IMR-90 (cell line): Measurements from ENCODE around the gene SLC26A8. TPM values are rescaled to one million over a fixed set of nuclear protein-coding genes. Genes with fewer than 3 reads are reported as not detected.

Source experiments
- ATAC-seq: fragments of 200-7000 bp; cut with Tn5 transposase; 2 replicates; pipeline ENCODE4 v1.9.1; 2020; ENCODE audit warnings: low read depth, mild to moderate bottlenecking, moderate library complexity
- BruUV-seq: library from RNA; stranded (reverse); fragments of 400-500 nt; replicated peaks from 2 replicates; lab custom pipeline; 2021; lab: Mats Ljungman, UMichigan
- CTCF ChIA-PET: fragments of 300-600 bp; formaldehyde crosslinking; extraction: SDS; loops from one replicate; lab custom pipeline; 2021; ENCODE audit warnings: antibody characterized with exemption; lab: Yijun Ruan, JAX
- POLR2A ChIA-PET: fragments of 300-600 bp; sonication (Branson Sonifier 250); formaldehyde crosslinking; loops from one replicate; lab custom pipeline; 2022; ENCODE audit warnings: antibody characterized with exemption; ENCODE audit not compliant: unreplicated experiment; lab: Charles Lee
- DNase-seq: peaks from one replicate; pipeline ENCODE4 v3.0.0; 2013
- H2AFZ ChIP-seq: replicated peaks from 2 replicates; pipeline ENCODE3; 2013; ENCODE audit warnings: low read length, mild to moderate bottlenecking; ENCODE audit not compliant: poor library complexity
- H2AK5ac ChIP-seq: 2 replicates; pipeline ENCODE4 v1.6.1; 2013; ENCODE audit warnings: low read depth, low read length, inconsistent platforms
- H2AK9ac ChIP-seq: replicated peaks from 2 replicates; pipeline ENCODE3; 2013; ENCODE audit warnings: mild to moderate bottlenecking, low read depth, low read length, moderate library complexity; ENCODE audit not compliant: poor library complexity
- H2BK120ac ChIP-seq: 2 replicates; pipeline ENCODE4 v1.6.1; 2013; ENCODE audit warnings: low read depth, low read length, inconsistent platforms
- H2BK15ac ChIP-seq: 3 replicates; pipeline ENCODE4 v1.6.1; 2013; ENCODE audit warnings: low read depth, low read length, inconsistent platforms
- H2BK20ac ChIP-seq: 2 replicates; pipeline ENCODE4 v1.6.1; 2013; ENCODE audit warnings: low read depth, mild to moderate bottlenecking, inconsistent platforms, low read length, moderate library complexity
- H2BK5ac ChIP-seq: 2 replicates; pipeline ENCODE4 v1.6.1; 2013; ENCODE audit warnings: mild to moderate bottlenecking, low read depth, low read length, inconsistent platforms; ENCODE audit not compliant: poor library complexity, severe bottlenecking
- H3K14ac ChIP-seq: replicated peaks from 2 replicates; pipeline ENCODE4 v1.6.1; 2013; ENCODE audit warnings: low read depth, low read length, inconsistent platforms
- H3K18ac ChIP-seq: 2 replicates; pipeline ENCODE4 v1.6.1; 2013; ENCODE audit warnings: low read depth, low read length, control low read depth
- H3K23ac ChIP-seq: 2 replicates; pipeline ENCODE4 v1.6.1; 2013; ENCODE audit warnings: low read depth, low read length, inconsistent platforms
- H3K27ac ChIP-seq: 2 replicates; pipeline ENCODE4 v1.5.1; 2013; ENCODE audit warnings: mild to moderate bottlenecking, control low read depth, low read length; ENCODE audit not compliant: insufficient read depth
- H3K27me3 ChIP-seq: 2 replicates; pipeline ENCODE4 v1.6.1; 2013; ENCODE audit warnings: low read length; ENCODE audit not compliant: control insufficient read depth, insufficient read depth
- H3K36me3 ChIP-seq: 2 replicates; pipeline ENCODE4 v1.6.1; 2013; ENCODE audit warnings: low read length, mixed read lengths; ENCODE audit not compliant: control insufficient read depth, insufficient read depth
- H3K4ac ChIP-seq: 2 replicates; pipeline ENCODE4 v1.6.1; 2013; ENCODE audit warnings: low read depth, low read length, inconsistent platforms
- H3K4me1 ChIP-seq: 2 replicates; pipeline ENCODE4 v1.6.1; 2013; ENCODE audit warnings: low read length, mixed read lengths; ENCODE audit not compliant: control insufficient read depth, insufficient read depth
- H3K4me2 ChIP-seq: 2 replicates; pipeline ENCODE4 v1.6.1; 2013; ENCODE audit warnings: low read depth, mild to moderate bottlenecking, control low read depth, low read length, moderate library complexity
- H3K4me3 ChIP-seq: 2 replicates; pipeline ENCODE4 v1.5.1; 2013; ENCODE audit warnings: low read depth, mild to moderate bottlenecking, control low read depth, low read length, moderate library complexity; ENCODE audit not compliant: insufficient read depth
- H3K56ac ChIP-seq: 2 replicates; pipeline ENCODE4 v1.6.1; 2013; ENCODE audit warnings: low read length, inconsistent platforms; ENCODE audit not compliant: insufficient read depth; ENCODE audit errors: extremely low read depth
- H3K79me1 ChIP-seq, 2 experiments: 2 replicates each; pipeline ENCODE4 v1.6.1; 2013; ENCODE audit warnings: low read length in 2 of 2, inconsistent platforms in 1 of 2, low read depth in 1 of 2
- H3K9ac ChIP-seq: 2 replicates; pipeline ENCODE4 v1.6.1; 2013; ENCODE audit warnings: low read depth, low read length, control low read depth
- H3K9me1 ChIP-seq: 2 replicates; pipeline ENCODE4 v1.6.1; 2013; ENCODE audit warnings: low read length, inconsistent platforms; ENCODE audit not compliant: insufficient read depth
- H3K9me3 ChIP-seq: 2 replicates; pipeline ENCODE4 v1.6.1; 2013; ENCODE audit warnings: low read length; ENCODE audit not compliant: control insufficient read depth, insufficient read depth
- H4K20me1 ChIP-seq: 2 replicates; pipeline ENCODE4 v1.6.1; 2013; ENCODE audit warnings: low read length, inconsistent platforms; ENCODE audit not compliant: insufficient read depth
- H4K5ac ChIP-seq: 2 replicates; pipeline ENCODE4 v1.6.1; 2013; ENCODE audit warnings: mild to moderate bottlenecking, low read depth, low read length, control low read depth
- H4K8ac ChIP-seq, 2 experiments: 2 replicates each; pipeline ENCODE4 v1.6.1; 2013; ENCODE audit warnings: low read depth in 2 of 2, low read length in 2 of 2, control low read depth in 1 of 2, inconsistent platforms in 1 of 2
- H4K91ac ChIP-seq: 2 replicates; pipeline ENCODE4 v1.6.1; 2013; ENCODE audit warnings: low read depth, low read length, inconsistent platforms; ENCODE audit not compliant: insufficient read depth
- BHLHE40 ChIP-seq: fragments of 150-350 bp; IDR thresholded peaks from 2 replicates; pipeline ENCODE4 v1.6.1; 2016; ENCODE audit warnings: mild to moderate bottlenecking, low read depth, low read length
- CHD1 ChIP-seq: IDR thresholded peaks from 2 replicates; pipeline ENCODE4 v1.6.1; 2012; ENCODE audit warnings: low read depth, low read length, improper control_type of control experiment
- MAFK ChIP-seq: IDR thresholded peaks from 2 replicates; pipeline ENCODE4 v1.6.1; 2012; ENCODE audit warnings: low read depth, low read length, improper control_type of control experiment
- MXI1 ChIP-seq: IDR thresholded peaks from 2 replicates; pipeline ENCODE4 v1.6.1; 2012; ENCODE audit warnings: low read depth, mild to moderate bottlenecking, low read length, moderate library complexity, borderline replicate concordance
- RAD21 ChIP-seq: IDR thresholded peaks from 2 replicates; pipeline ENCODE4 v1.6.1; 2012; ENCODE audit warnings: low read length, improper control_type of control experiment
- RFX5 ChIP-seq: IDR thresholded peaks from 2 replicates; pipeline ENCODE4 v1.8.0; 2012; ENCODE audit warnings: low read depth, mild to moderate bottlenecking, low read length, moderate library complexity
- USF2 ChIP-seq: fragments of 150-350 bp; IDR thresholded peaks from 2 replicates; pipeline ENCODE4 v1.6.1; 2017; ENCODE audit warnings: mild to moderate bottlenecking, antibody characterized with exemption, low read length, low read depth
- WGBS, 2 experiments: methylation state at CpG; one replicate each; pipeline versions ENCODE4 v1.1.5 to v1.1.7; 2013; ENCODE audit warnings: missing lambda C conversion rate in 2 of 2; ENCODE audit not compliant: insufficient read length in 1 of 2; ENCODE audit errors: extremely low coverage in 2 of 2; 5-methylcytosine and 5-hydroxymethylcytosine counted together
- dilution Hi-C: fragments of 300-500 bp; cut with HindIII; formaldehyde crosslinking; loops from one replicate; pipeline ENCODE4 v1.14.3; 2018; ENCODE audit warnings: low sequenced_read_pairs; ENCODE audit not compliant: unreplicated experiment
- in situ Hi-C: fragments of 300-500 bp; cut with MboI; formaldehyde crosslinking; loops from 3 replicates; pipeline ENCODE4 v1.14.3; 2019; ENCODE audit warnings: low sequenced_read_pairs, inconsistent platforms, mixed read lengths
- intact Hi-C: fragments of 100-400 bp; cut with micrococcal nuclease; formaldehyde crosslinking; loops from 2 replicates; pipeline ENCODE4 v1.10.0; 2022
- polyA plus RNA-seq, 3 experiments: library from polyadenylated mRNA; depleted of rRNA; stranded (reverse); fragments of >200 nt; gene quantifications; 2 replicates each; pipeline ENCODE4 v1.2.3, GENCODE V29; 2012; ENCODE audit warnings: low replicate concordance in 1 of 3
- total RNA-seq: library from RNA; depleted of rRNA; stranded (reverse); fragments of >200 nt; gene quantifications from 2 replicates; pipeline ENCODE4 v1.2.3, GENCODE V29; 2012

SLC26A8 gene
- total and polyA plus RNA-seq, 2 of the 4 experiments (the other 2 are of a cell fraction) = 0.07 TPM; not detected in 1

GRCh38 chr6:35897486-35897885 lies 127.0 kb downstream of the SLC26A8 start:
- no peak overlapping the region for H2BK20ac ChIP-seq
- H3K14ac ChIP-seq = no peak overlapping the region
- no peaks in the 10 kb centered on the region; the same call in 1 of the 2 replicates for H3K36me3 ChIP-seq
- H2AK9ac ChIP-seq = no peak overlapping the region
- no peak overlapping the region for H4K8ac ChIP-seq
- no peak overlapping the region for H2AK5ac ChIP-seq
- H4K20me1 ChIP-seq = peaks cover 18% of the 10 kb centered on the region; the same call in 1 of the 2 replicates
- no CpG with 5 or more reads among the region's 4 CpGs for WGBS, 2 experiments
- no peaks in the 10 kb centered on the region for H3K27me3 ChIP-seq
- H3K4me2 ChIP-seq = no peak overlapping the region
- no peak overlapping the region for H2BK15ac ChIP-seq
- H4K91ac ChIP-seq = no peak overlapping the region
- H3K9me3 ChIP-seq = no peaks in the 10 kb centered on the region
- no peak overlapping the region for H3K27ac ChIP-seq
- CTCF ChIA-PET = interaction anchor here (0.6 kb wide), 1 partner anchor 11 kb away, joined by 3 read pairs; no protein-coding TSS in a partner anchor
- DNase-seq (no peak), ATAC-seq (no peak)
- no peak overlapping the region for H3K23ac ChIP-seq
- H3K4ac ChIP-seq = no peak overlapping the region
- POLR2A ChIA-PET = no interaction called here
- no peak overlapping the region for H2BK120ac ChIP-seq
- TF ChIP-seq BHLHE40 = no peak
- TF ChIP-seq MXI1 = no peak
- TF ChIP-seq RFX5 = no peak
- no peak for TF ChIP-seq CHD1
- TF ChIP-seq RAD21 = no peak
- no peak for TF ChIP-seq MAFK
- TF ChIP-seq USF2 = no peak
- no peaks in the 10 kb centered on the region for H3K4me1 ChIP-seq
- H2BK5ac ChIP-seq = no peak overlapping the region
- dilution Hi-C loops (no loop called here), intact Hi-C loops (no loop called here), in situ Hi-C loops (no loop called here)
- H3K9ac ChIP-seq = no peak overlapping the region
- peaks cover 3% of the 10 kb centered on the region; the same call in 1 of the 2 replicates for H3K9me1 ChIP-seq
- no peak overlapping the region for H3K18ac ChIP-seq
- peaks cover 36 to 61% of the 10 kb centered on the region in 2 experiments for H3K79me1 ChIP-seq
- H4K5ac ChIP-seq = no peak overlapping the region
- H2AFZ ChIP-seq = no peak overlapping the region
- H3K4me3 ChIP-seq = no peak overlapping the region
- no peak overlapping the region for H3K56ac ChIP-seq
- BruUV-seq = no TSS peak
